NCI-H187 (cell line): ENCODE measurements around the gene ZNF492.
"Not testable (repeated sequence)": the region's sequence is repeated elsewhere in the genome, so short reads cannot be mapped to it uniquely, and the experiment has no call there.

Experiments
- DNase-seq, 2 experiments: peaks; one replicate each; lab custom pipeline; 2025; lab: John Stamatoyannopoulos, UW

Gene ZNF492

GRCh38 chr19:22617181-22617580, 16.9 kb upstream of the ZNF492 start:
- not testable (repeated sequence) for DNase-seq

GRCh38 chr19:22617614-22618320, 16.4 kb upstream of the ZNF492 start:
- no peak for DNase-seq

GRCh38 chr19:22619371-22619770, 14.8 kb upstream of the ZNF492 start:
- no peak for DNase-seq

- no peak for DNase-seq
Observed at GRCh38 chr19:22619932-22620331, 14.2 kb upstream of the ZNF492 start.

GRCh38 chr19:22620401-22620800, 13.7 kb upstream of the ZNF492 start:
- no peak for DNase-seq

- DNase-seq = no peak
Observed at GRCh38 chr19:22620912-22621311, 13.2 kb upstream of the ZNF492 start.

GRCh38 chr19:22622020-22622419, 12.1 kb upstream of the ZNF492 start:
- no peak for DNase-seq

- DNase-seq = no peak
Observed at GRCh38 chr19:22622901-22623840, 11.0 kb upstream of the ZNF492 start.

- no peak for DNase-seq
Observed at GRCh38 chr19:22623841-22624221, 10.3 kb upstream of the ZNF492 start.

GRCh38 chr19:22625266-22626035, 8.7 kb upstream of the ZNF492 start:
- DNase-seq = no peak

GRCh38 chr19:22627526-22627925, 6.6 kb upstream of the ZNF492 start:
- no peak for DNase-seq

GRCh38 chr19:22628401-22628800, 5.7 kb upstream of the ZNF492 start:
- DNase-seq = no peak

GRCh38 chr19:22634450-22634827, 315 bp downstream of the ZNF492 start:
- DNase-seq = no peak

GRCh38 chr19:22685493-22685892, 51.4 kb downstream of the ZNF492 start:
- not testable (repeated sequence) for DNase-seq

GRCh38 chr19:22702661-22703060, 68.5 kb downstream of the ZNF492 start:
- DNase-seq = not testable (repeated sequence)

GRCh38 chr19:22703096-22703495, 69.0 kb downstream of the ZNF492 start:
- DNase-seq = not testable (repeated sequence)

- no peak for DNase-seq
Observed at GRCh38 chr19:22708983-22709382, 74.9 kb downstream of the ZNF492 start.
